Fibroblast of pulmonary artery (primary cell): ENCODE measurements around the gene MAST4.
A peak's percentile ranks its signal among the peaks of the same experiment; 100 is the strongest.

ENCODE experiments used
- DNase-seq: peaks from one replicate; pipeline ENCODE4 v3.0.0-alpha.2; 2010; ENCODE audit warnings: low read depth
- H3K4me3 ChIP-seq: replicated peaks from 2 replicates; pipeline ENCODE4 v1.5.1; 2011; ENCODE audit warnings: low read depth, mild to moderate bottlenecking, control low read depth, low read length, moderate library complexity
- CTCF ChIP-seq: IDR thresholded peaks from 2 replicates; pipeline ENCODE4 v1.5.1; 2011; ENCODE audit warnings: mild to moderate bottlenecking, control low read depth, low read length, inconsistent platforms; ENCODE audit errors: missing control alignments

The MAST4 gene

GRCh38 chr5:66929281-66929680 lies 333.1 kb downstream of the MAST4 start:
- TF ChIP-seq CTCF, result no peak
- no peak for DNase-seq

GRCh38 chr5:66929995-66930394 lies 333.8 kb downstream of the MAST4 start:
- no peak for DNase-seq
- no peak overlapping the region for H3K4me3 ChIP-seq
- no peak for TF ChIP-seq CTCF

More at GRCh38 chr5:66929281-66929680, 333.1 kb downstream of the MAST4 start:
- H3K4me3 ChIP-seq, result no peak overlapping the region

- no peak for DNase-seq
- H3K4me3 ChIP-seq, result no peak overlapping the region
- TF ChIP-seq CTCF, result no peak
These were observed 335.5 kb downstream of the MAST4 start for GRCh38 chr5:66931651-66932050.

GRCh38 chr5:66932457-66932856 lies 336.3 kb downstream of the MAST4 start:
- no peak overlapping the region for H3K4me3 ChIP-seq
- no peak for TF ChIP-seq CTCF
- no peak for DNase-seq

- no peak for TF ChIP-seq CTCF
- peak; percentile 62 for DNase-seq
- H3K4me3 ChIP-seq, result no peak overlapping the region
These were observed 336.9 kb downstream of the MAST4 start for GRCh38 chr5:66933066-66933465.

- DNase-seq, result no peak
- H3K4me3 ChIP-seq, result no peak overlapping the region
- TF ChIP-seq CTCF, result no peak
These were observed 342.9 kb downstream of the MAST4 start for GRCh38 chr5:66939094-66939493.

- TF ChIP-seq CTCF, result no peak
- DNase-seq, result peak; percentile 40
- no peak overlapping the region for H3K4me3 ChIP-seq
These were observed 349.5 kb downstream of the MAST4 start for GRCh38 chr5:66945389-66946349.
